ENCODE results near the gene DDX39B.

The DDX39B gene

GRCh38 chr6:31534521-31535040 lies 7.2 kb downstream of the DDX39B start:
- H3K36me3 ChIP-seq (ENCODE audit: control insufficient read depth, insufficient read depth, low read length), result peaks cover 56% of the 10 kb centered on the region
- no peak overlapping the region for H3K4me3 ChIP-seq (replicated peaks; ENCODE audit: low read depth, low read length)
- TF ChIP-seq CTCF (IDR thresholded peaks at IDR 0.05; ENCODE audit: insufficient read depth, low read length, poor library complexity, severe bottlenecking), result no peak
- H3K27me3 ChIP-seq (replicated peaks; ENCODE audit: control insufficient read depth, insufficient read depth, low read length), result no peaks in the 10 kb centered on the region
- no peak for DNase-seq (ENCODE audit: extremely low read depth, insufficient read length)

GRCh38 chr6:31534011-31534410 lies 7.8 kb downstream of the DDX39B start:
- H3K27me3 ChIP-seq (replicated peaks; ENCODE audit: control insufficient read depth, insufficient read depth, low read length), result no peaks in the 10 kb centered on the region
- H3K4me3 ChIP-seq (replicated peaks; ENCODE audit: low read depth, low read length), result no peak overlapping the region
- no peak for TF ChIP-seq CTCF (IDR thresholded peaks at IDR 0.05; ENCODE audit: insufficient read depth, low read length, poor library complexity, severe bottlenecking)
- peaks cover 55% of the 10 kb centered on the region for H3K36me3 ChIP-seq (ENCODE audit: control insufficient read depth, insufficient read depth, low read length)
- DNase-seq (ENCODE audit: extremely low read depth, insufficient read length), result no peak

GRCh38 chr6:31533455-31533841 lies 8.4 kb downstream of the DDX39B start:
- Histone ChIP-seq H3K27me3 (replicated peaks; ENCODE audit: control insufficient read depth, insufficient read depth, low read length) (no peaks in the 10 kb centered on the region), H3K36me3 (ENCODE audit: control insufficient read depth, insufficient read depth, low read length) (peaks cover 54% of the 10 kb centered on the region), H3K4me3 (replicated peaks; ENCODE audit: low read depth, low read length) (no peak overlapping the region)
- DNase-seq (ENCODE audit: extremely low read depth, insufficient read length), result no peak
- no peak for TF ChIP-seq CTCF (IDR thresholded peaks at IDR 0.05; ENCODE audit: insufficient read depth, low read length, poor library complexity, severe bottlenecking)

GRCh38 chr6:31532644-31533454 lies 9.0 kb downstream of the DDX39B start:
- TF ChIP-seq CTCF (IDR thresholded peaks at IDR 0.05; ENCODE audit: insufficient read depth, low read length, poor library complexity, severe bottlenecking), result no peak
- Histone ChIP-seq H3K4me3 (replicated peaks; ENCODE audit: low read depth, low read length) (no peak overlapping the region), H3K36me3 (ENCODE audit: control insufficient read depth, insufficient read depth, low read length) (peaks cover 49% of the 10 kb centered on the region), H3K27me3 (replicated peaks; ENCODE audit: control insufficient read depth, insufficient read depth, low read length) (no peaks in the 10 kb centered on the region)
- no peak for DNase-seq (ENCODE audit: extremely low read depth, insufficient read length)

GRCh38 chr6:31531771-31532643 lies 9.8 kb downstream of the DDX39B start:
- H3K4me3 ChIP-seq (replicated peaks; ENCODE audit: low read depth, low read length), result no peak overlapping the region
- peaks cover 48% of the 10 kb centered on the region for H3K36me3 ChIP-seq (ENCODE audit: control insufficient read depth, insufficient read depth, low read length)
- no peak for DNase-seq (ENCODE audit: extremely low read depth, insufficient read length)
- no peaks in the 10 kb centered on the region for H3K27me3 ChIP-seq (replicated peaks; ENCODE audit: control insufficient read depth, insufficient read depth, low read length)
- no peak for TF ChIP-seq CTCF (IDR thresholded peaks at IDR 0.05; ENCODE audit: insufficient read depth, low read length, poor library complexity, severe bottlenecking)
